Gastrocnemius medialis (tissue), 4 donors: ENCODE results near the gene IQSEC1. TPM values are rescaled to one million over a fixed set of nuclear protein-coding genes. Genes with fewer than 3 reads are reported as not detected.

Experiments used
- ATAC-seq, 2 donors: fragments of 150-250 bp; one replicate each; pipeline ENCODE4 v1.9.1; 2016
- DNase-seq, 2 donors: peaks; one replicate each; pipeline ENCODE4 v3.0.0-alpha.2; 2019
- H3K27ac ChIP-seq, 4 donors: fragments of 200-600 bp; sonication (generic); 1 replicate in 1 of 4; 2 replicates in 3 of 4; pipeline ENCODE4 v1.5.1; 2016 to 2018; ENCODE audit warnings: mild to moderate bottlenecking in 2 of 4, moderate library complexity in 1 of 4
- H3K27me3 ChIP-seq, 3 donors: fragments of 200-600 bp; sonication (generic) in 2 of 3; 1 replicate in 1 of 3; 2 replicates in 2 of 3; pipeline versions ENCODE4 v1.5.1 to v1.6.0; 2016 to 2019; ENCODE audit warnings: mild to moderate bottlenecking in 1 of 3, moderate library complexity in 1 of 3
- H3K36me3 ChIP-seq, 2 donors: fragments of 200-600 bp; sonication (generic) in 1 of 2; one replicate each; pipeline ENCODE4 v1.5.1; 2017 to 2018
- H3K4me1 ChIP-seq, 2 donors: fragments of 200-600 bp; sonication (generic) in 1 of 2; one replicate each; pipeline ENCODE4 v1.5.1; 2016 to 2017; ENCODE audit warnings: mild to moderate bottlenecking in 2 of 2
- H3K4me3 ChIP-seq, 4 donors: fragments of 200-600 bp; sonication (generic) in 3 of 4; 1 replicate in 1 of 4; 2 replicates in 3 of 4; pipeline ENCODE4 v1.5.1; 2016 to 2019; ENCODE audit warnings: mild to moderate bottlenecking in 2 of 4
- H3K9me3 ChIP-seq, 3 donors: fragments of 200-600 bp; sonication (generic) in 2 of 3; 1 replicate in 1 of 3; 2 replicates in 2 of 3; pipeline ENCODE4 v1.5.1; 2016 to 2019
- CTCF ChIP-seq, 5 experiments: fragments of 450-650 bp in 3 of 5; fragments of 200-600 bp in 2 of 5; sonication (generic) in 2 of 5; IDR thresholded peaks in 4 of 5; conservative IDR thresholded peaks in 1 of 5; 1 replicate in 4 of 5; 2 replicates in 1 of 5; pipeline ENCODE4 v1.5.1; 2016 to 2019; ENCODE audit warnings: antibody characterized with exemption in 5 of 5, mild to moderate bottlenecking in 3 of 5, moderate library complexity in 3 of 5
- POLR2A ChIP-seq, 2 donors: fragments of 450-650 bp; IDR thresholded peaks; one replicate each; pipeline ENCODE4 v1.6.1; 2017; ENCODE audit warnings: antibody characterized with exemption in 2 of 2, mild to moderate bottlenecking in 2 of 2, moderate library complexity in 2 of 2
- in situ Hi-C, 4 donors: fragments of 200-750 bp; cut with MboI; loops; one replicate each; pipeline versions ENCODE4 v1.15.0 to v1.8.0; 2017; ENCODE audit warnings: low sequenced_read_pairs in 4 of 4
- intact Hi-C: fragments of 100-400 bp; cut with DNase I; formaldehyde crosslinking; loops from one replicate; pipeline ENCODE4 v1.15.1; 2023; ENCODE audit warnings: low total_unique reads
- total RNA-seq, 4 donors: library from RNA; depleted of rRNA; stranded (reverse); fragments of >200 nt; gene quantifications; one replicate each; pipeline versions ENCODE4 v1.1.0 to v1.2.3, GENCODE V29; 2016

Gene IQSEC1
- total RNA-seq, 4 donors from 2014 or later, result 15.2 to 31.3 (median 28.0) TPM

DNA sequence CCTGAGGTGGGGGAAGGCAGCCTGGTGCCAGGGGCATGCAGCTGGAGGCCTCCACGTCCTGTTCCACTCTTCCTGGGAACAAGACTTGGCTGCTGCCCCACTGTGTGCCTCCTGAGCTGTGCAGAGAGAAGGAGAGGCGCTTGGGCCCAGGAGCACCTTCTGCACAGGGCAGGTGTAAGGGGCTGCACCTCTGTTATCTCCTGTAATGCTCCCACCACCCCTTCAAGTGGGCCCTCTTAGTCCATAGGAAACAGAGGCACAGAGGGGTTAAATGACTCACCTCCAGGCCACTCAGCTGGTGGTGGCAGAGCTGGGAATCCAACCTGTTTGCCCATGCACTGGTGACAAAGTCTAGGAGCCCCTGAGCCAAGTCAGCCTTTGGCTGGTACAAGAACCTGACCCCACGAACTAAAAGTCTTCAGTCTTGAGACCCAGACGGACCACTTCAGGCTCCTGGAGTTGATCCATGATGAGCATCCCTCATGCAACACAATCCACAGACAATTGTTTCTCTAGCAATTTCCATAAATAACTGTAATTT lies 93.2 kb downstream of the IQSEC1 start:
- Histone ChIP-seq H3K4me1 (peaks cover 11 to 15% of the 10 kb centered on the region in 2 donors), H3K27me3 (no peaks in the 10 kb centered on the region), H3K4me3 (no peak overlapping the region), H3K27ac (peak overlapping the region in 1 of 4 donors; percentile 13), H3K9me3 (no peaks in the 10 kb centered on the region), H3K36me3 (no peaks in the 10 kb centered on the region)
- ATAC-seq (no peak), DNase-seq (no peak)
- in situ Hi-C loops (loop anchor here (10.0 to 25.0 kb wide), 3 partner anchors 45 to 93 kb away; no protein-coding TSS in a partner anchor), intact Hi-C loops (no loop called here)
- TF ChIP-seq POLR2A (IDR thresholded peaks at IDR 0.05), result no peak

GRCh38 chr3:12979151-12979946 lies 93.9 kb downstream of the IQSEC1 start:
- Histone ChIP-seq H3K27me3 (no peaks in the 10 kb centered on the region), H3K9me3 (no peaks in the 10 kb centered on the region), H3K4me3 (no peak overlapping the region), H3K36me3 (no peaks in the 10 kb centered on the region), H3K4me1 (peaks cover 17 to 19% of the 10 kb centered on the region in 2 donors), H3K27ac (peak overlapping the region in 1 of 4 donors; percentile 13)
- intact Hi-C loops, result no loop called here
- TF ChIP-seq POLR2A (IDR thresholded peaks at IDR 0.05), result no peak
- TF ChIP-seq CTCF (IDR thresholded peaks at IDR 0.05 in 4 of 5, conservative IDR thresholded peaks at IDR 0.05 in 1 of 5), result no peak
- DNase-seq (no peak), ATAC-seq (no peak)
- in situ Hi-C loops, result loop anchor here in 3 of 4 donors (25.0 kb wide), 1 partner anchor 92 kb away; no protein-coding TSS in a partner anchor

- DNase-seq (no peak), ATAC-seq (no peak)
- Histone ChIP-seq H3K9me3 (no peaks in the 10 kb centered on the region), H3K27me3 (no peaks in the 10 kb centered on the region), H3K36me3 (no peaks in the 10 kb centered on the region), H3K4me1 (peaks cover 16 to 19% of the 10 kb centered on the region in 2 donors), H3K4me3 (no peak overlapping the region), H3K27ac (no peak overlapping the region)
- intact Hi-C loops (no loop called here), in situ Hi-C loops (loop anchor here in 3 of 4 donors (25.0 kb wide), 1 partner anchor 91 kb away; no protein-coding TSS in a partner anchor)
- no peak for TF ChIP-seq POLR2A (IDR thresholded peaks at IDR 0.05)
- no peak for TF ChIP-seq CTCF (IDR thresholded peaks at IDR 0.05 in 4 of 5, conservative IDR thresholded peaks at IDR 0.05 in 1 of 5)
Observed at GRCh38 chr3:12978682-12979081, 94.5 kb downstream of the IQSEC1 start.

GRCh38 chr3:12977117-12977808 lies 96.0 kb downstream of the IQSEC1 start:
- H3K9me3 ChIP-seq, result no peaks in the 10 kb centered on the region
- TF ChIP-seq POLR2A (IDR thresholded peaks at IDR 0.05) (no peak), CTCF (IDR thresholded peaks at IDR 0.05 in 4 of 5, conservative IDR thresholded peaks at IDR 0.05 in 1 of 5) (no peak)
- DNase-seq (no peak), ATAC-seq (no peak)
- intact Hi-C loops, result no loop called here
- in situ Hi-C loops, result loop anchor here in 3 of 4 donors (25.0 kb wide), 1 partner anchor 90 kb away; no protein-coding TSS in a partner anchor
- H3K4me3 ChIP-seq, result no peak overlapping the region
- H3K36me3 ChIP-seq, result no peaks in the 10 kb centered on the region
- H3K27me3 ChIP-seq, result no peaks in the 10 kb centered on the region
- H3K4me1 ChIP-seq, result peaks cover 10 to 12% of the 10 kb centered on the region in 2 donors
- no peak overlapping the region for H3K27ac ChIP-seq
